Smooth muscle cell (in vitro differentiated cells): ENCODE results near the gene TMEM69. TPM values are rescaled to one million over a fixed set of nuclear protein-coding genes. Genes with fewer than 3 reads are reported as not detected.
"Not testable (repeated sequence)": the region's sequence is repeated elsewhere in the genome, so short reads cannot be mapped to it uniquely, and the experiment has no call there.

ENCODE experiments used
- DNase-seq: peaks from one replicate; lab custom pipeline; 2025; ENCODE audit not compliant: unreplicated experiment; lab: John Stamatoyannopoulos, UW
- H2AFZ ChIP-seq: fragments of 200-600 bp; sonication (generic); 2 replicates; pipeline ENCODE4 v1.6.0; 2016; ENCODE audit warnings: antibody characterized with exemption, low read depth, mild to moderate bottlenecking
- H3F3A ChIP-seq: fragments of 200-600 bp; sonication (generic); 2 replicates; pipeline ENCODE4 v1.6.0; 2017; ENCODE audit warnings: antibody characterized with exemption, low read depth
- H3K27ac ChIP-seq: fragments of 200-600 bp; sonication (generic); 2 replicates; pipeline ENCODE4 v1.5.1; 2016; ENCODE audit warnings: low read depth, mild to moderate bottlenecking
- H3K27me3 ChIP-seq: fragments of 200-600 bp; sonication (generic); 2 replicates; pipeline ENCODE4 v1.6.1; 2016; ENCODE audit warnings: low read depth, mild to moderate bottlenecking
- H3K36me3 ChIP-seq: fragments of 200-600 bp; sonication (generic); 2 replicates; pipeline ENCODE4 v1.5.1; 2016; ENCODE audit warnings: low read depth
- H3K4me1 ChIP-seq: fragments of 200-600 bp; sonication (generic); 2 replicates; pipeline ENCODE4 v1.5.1; 2016; ENCODE audit warnings: low read depth
- H3K4me2 ChIP-seq: fragments of 200-600 bp; sonication (generic); 2 replicates; pipeline ENCODE4 v1.6.0; 2016; ENCODE audit warnings: mild to moderate bottlenecking
- H3K4me3 ChIP-seq: fragments of 200-600 bp; sonication (generic); 2 replicates; pipeline ENCODE4 v1.5.1; 2016; ENCODE audit warnings: mild to moderate bottlenecking
- H3K79me2 ChIP-seq: fragments of 200-600 bp; sonication (generic); 2 replicates; pipeline ENCODE4 v1.6.0; 2016; ENCODE audit warnings: low read depth, mild to moderate bottlenecking
- H3K9ac ChIP-seq: fragments of 200-600 bp; sonication (generic); 2 replicates; pipeline ENCODE4 v1.6.0; 2016; ENCODE audit warnings: low read depth
- H3K9me3 ChIP-seq: fragments of 200-600 bp; sonication (generic); replicated peaks from 2 replicates; pipeline ENCODE4 v1.5.1; 2016; ENCODE audit warnings: low read depth
- H4K20me1 ChIP-seq: fragments of 200-600 bp; sonication (generic); 2 replicates; pipeline ENCODE4 v1.6.0; 2016; ENCODE audit warnings: low read depth
- CTCF ChIP-seq: fragments of 200-600 bp; sonication (generic); IDR thresholded peaks from 2 replicates; pipeline ENCODE4 v1.5.1; 2017; ENCODE audit warnings: borderline replicate concordance, mild to moderate bottlenecking, antibody characterized with exemption; ENCODE audit not compliant: insufficient read depth, poor library complexity, severe bottlenecking
- WGBS: methylation state at CpG from one replicate; pipeline ENCODE4 v1.1.7; 2016; ENCODE audit warnings: low lambda C conversion rate; 5-methylcytosine and 5-hydroxymethylcytosine counted together
- polyA plus RNA-seq: library from polyadenylated mRNA; unstranded; fragments of >200 nt; fragmentation: Nextera tagmentation; extraction: Ambion mirVana; gene quantifications from 2 replicates; pipeline ENCODE4 v1.2.1, GENCODE V29; 2016
- total RNA-seq: library from RNA; depleted of rRNA; stranded (reverse); fragments of >200 nt; gene quantifications from 2 replicates; pipeline ENCODE4 v1.2.3, GENCODE V29; 2014

TMEM69 gene
- total and polyA plus RNA-seq, 2 experiments from 2014 or later: 16.7 to 19.4 TPM

DNA sequence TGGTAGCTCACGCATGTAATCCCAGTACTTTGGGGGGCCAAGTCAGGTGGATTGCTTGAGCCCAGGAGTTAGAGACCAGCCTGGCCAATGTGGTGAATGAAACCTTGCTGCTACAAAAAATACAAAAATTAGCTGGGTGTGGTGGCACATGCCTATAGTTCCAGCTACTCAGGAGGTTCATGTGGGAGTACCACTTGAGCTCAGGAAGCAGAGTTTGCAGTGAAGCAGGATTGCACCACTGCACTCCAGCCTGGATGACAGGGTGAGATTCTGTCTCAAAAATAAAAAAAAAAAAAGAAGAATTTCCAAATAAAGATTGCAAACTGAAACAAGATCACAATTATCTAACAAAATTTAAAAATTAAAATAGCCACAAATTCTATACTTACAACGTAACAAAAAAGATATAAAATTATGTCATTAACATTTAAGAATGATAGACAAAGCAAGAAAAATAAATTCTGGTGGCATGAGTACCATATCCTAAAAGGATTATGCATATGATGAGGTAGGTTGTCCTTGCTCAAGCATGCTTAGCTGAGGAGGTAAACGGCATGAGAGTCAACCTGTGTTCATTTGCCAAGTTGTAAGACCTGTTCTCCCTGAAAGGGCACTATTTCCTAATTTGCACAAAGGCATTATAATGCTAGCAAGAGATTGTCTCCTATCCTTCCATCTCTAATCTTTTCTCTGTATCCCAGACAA lies 42.2 kb downstream of the TMEM69 start:
- Histone ChIP-seq H3K4me2 (no peak overlapping the region), H2AFZ (no peak overlapping the region), H3K4me3 (no peak overlapping the region), H3K36me3 (no peaks in the 10 kb centered on the region), H3K27me3 (no peaks in the 10 kb centered on the region), H3K4me1 (no peaks in the 10 kb centered on the region), H3K9me3 (no peaks in the 10 kb centered on the region), H3K79me2 (peaks cover 7% of the 10 kb centered on the region), H3F3A (no peaks in the 10 kb centered on the region), H4K20me1 (no peaks in the 10 kb centered on the region), H3K27ac (peak overlapping the region; percentile 35), H3K9ac (no peak overlapping the region)
- TF ChIP-seq CTCF: no peak
- no peak for DNase-seq
- WGBS: 80% methylated on average over 3 of the region's 3 CpGs

DNA sequence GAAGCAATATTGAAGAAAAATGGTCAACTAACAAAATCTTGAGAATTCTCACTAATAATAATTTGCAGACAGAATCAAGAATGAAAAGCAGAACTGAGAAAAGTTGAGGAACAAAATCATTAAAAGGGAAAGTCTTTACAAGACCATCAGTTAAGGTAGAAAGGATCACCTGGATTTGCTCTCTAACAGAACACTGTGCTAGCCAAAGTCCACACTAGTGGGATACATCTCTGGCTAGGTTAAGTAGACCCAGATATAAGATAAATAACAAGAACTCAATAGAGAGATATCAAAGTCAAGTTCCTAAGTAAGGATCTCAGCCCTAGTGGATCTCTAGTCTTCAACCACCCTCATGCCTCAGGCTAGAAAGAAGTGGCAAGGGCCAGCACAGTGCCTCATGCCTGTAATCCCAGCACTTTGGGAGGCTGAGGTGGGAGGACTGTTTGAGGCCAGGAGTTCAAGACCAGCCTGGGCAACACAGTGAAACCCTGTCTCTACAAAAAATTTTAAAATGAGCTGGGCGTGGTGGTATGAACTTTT lies 42.9 kb downstream of the TMEM69 start:
- Histone ChIP-seq H3K9me3 (no peaks in the 10 kb centered on the region), H3K4me2 (no peak overlapping the region), H3K36me3 (no peaks in the 10 kb centered on the region), H3F3A (no peaks in the 10 kb centered on the region), H3K79me2 (peaks cover 7% of the 10 kb centered on the region), H3K4me1 (no peaks in the 10 kb centered on the region), H3K27ac (peak overlapping the region; percentile 35), H4K20me1 (no peaks in the 10 kb centered on the region), H3K27me3 (no peaks in the 10 kb centered on the region), H2AFZ (no peak overlapping the region), H3K9ac (no peak overlapping the region), H3K4me3 (no peak overlapping the region)
- WGBS: 100% methylated on average over 1 of the region's 1 CpG
- DNase-seq: no peak
- TF ChIP-seq CTCF: no peak

DNA sequence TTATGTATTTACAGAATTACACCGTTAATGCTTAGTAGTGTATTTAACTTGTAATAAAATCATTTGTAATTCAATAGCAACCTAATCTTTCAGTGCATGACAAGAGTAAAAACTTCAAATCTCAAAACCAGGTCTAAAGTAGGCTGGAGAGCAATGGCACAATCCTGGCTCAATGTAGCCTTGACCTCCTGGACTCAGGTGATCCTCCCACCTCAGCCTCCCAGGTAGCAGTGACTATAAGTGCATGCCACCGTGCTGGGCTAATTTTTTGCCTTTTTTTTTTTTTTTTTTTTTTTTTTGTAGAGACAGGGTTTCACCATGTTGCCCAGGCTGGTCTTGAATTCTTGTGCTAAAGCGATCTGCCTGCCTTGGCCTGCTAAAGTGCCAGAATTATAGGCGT lies 51.2 kb downstream of the TMEM69 start:
- no peaks in the 10 kb centered on the region for H4K20me1 ChIP-seq
- no peak overlapping the region for H3K4me3 ChIP-seq
- H3K4me2 ChIP-seq: no peak overlapping the region
- H3F3A ChIP-seq: no peaks in the 10 kb centered on the region
- no peaks in the 10 kb centered on the region for H3K9me3 ChIP-seq
- H3K36me3 ChIP-seq: no peaks in the 10 kb centered on the region
- no peaks in the 10 kb centered on the region for H3K4me1 ChIP-seq
- WGBS: 99% methylated on average over 4 of the region's 4 CpGs
- peaks cover 3% of the 10 kb centered on the region for H3K79me2 ChIP-seq
- H2AFZ ChIP-seq: no peak overlapping the region
- no peaks in the 10 kb centered on the region for H3K27me3 ChIP-seq
- no peak overlapping the region for H3K27ac ChIP-seq
- TF ChIP-seq CTCF: no peak
- H3K9ac ChIP-seq: no peak overlapping the region
- DNase-seq: no peak

DNA sequence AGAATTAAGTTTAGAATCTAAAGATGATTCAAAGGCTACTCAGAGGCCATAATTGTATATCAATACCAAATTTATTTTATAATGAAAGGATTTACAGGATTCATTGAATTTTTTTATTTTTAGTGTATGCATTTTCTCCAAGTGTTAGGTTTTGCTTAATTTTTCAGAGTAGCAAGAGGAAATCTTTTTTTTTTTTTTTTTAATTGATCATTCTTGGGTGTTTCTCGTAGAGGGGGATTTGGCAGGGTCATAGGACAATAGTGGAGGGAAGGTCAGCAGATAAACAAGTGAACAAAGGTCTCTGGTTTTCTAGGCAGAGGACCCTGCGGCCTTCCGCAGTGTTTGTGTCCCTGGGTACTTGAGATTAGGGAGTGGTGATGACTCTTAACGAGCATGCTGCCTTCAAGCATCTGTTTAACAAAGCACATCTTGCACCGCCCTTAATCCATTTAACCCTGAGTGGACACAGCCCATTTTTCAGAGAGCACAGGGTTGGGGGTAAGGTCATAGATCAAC lies 51.7 kb downstream of the TMEM69 start:
- not testable (repeated sequence) for H3F3A ChIP-seq, DNase-seq, H3K27me3 ChIP-seq, H3K9ac ChIP-seq, H2AFZ ChIP-seq, H3K36me3 ChIP-seq, H3K4me1 ChIP-seq, H3K9me3 ChIP-seq, H3K4me2 ChIP-seq, H4K20me1 ChIP-seq, H3K79me2 ChIP-seq, H3K27ac ChIP-seq, H3K4me3 ChIP-seq
- 83% methylated on average over 5 of the region's 5 CpGs for WGBS

Other genes starting within 250 kb of the TMEM69 start
- 3.4 and 4.3 TPM in 2 replicates for gene TESK2, start 197.0 kb upstream of the TMEM69 start, total RNA-seq
- 1.3 and 2.3 TPM in 2 replicates for gene TESK2, start 197.0 kb upstream of the TMEM69 start, polyA plus RNA-seq
- gene CCDC163, start 188.1 kb upstream of the TMEM69 start, total RNA-seq: 0.18 and 2.4 TPM in 2 replicates
- 1.3 and 2.1 TPM in 2 replicates for gene CCDC163, start 188.1 kb upstream of the TMEM69 start, polyA plus RNA-seq
- 2.5 and 3.0 TPM in 2 replicates for gene MMACHC, start 187.9 kb upstream of the TMEM69 start, total RNA-seq
- 1.3 and 1.8 TPM in 2 replicates for gene MMACHC, start 187.9 kb upstream of the TMEM69 start, polyA plus RNA-seq
- gene PRDX1, start 166.3 kb upstream of the TMEM69 start, total RNA-seq: 299 and 303 TPM in 2 replicates
- 369 and 409 TPM in 2 replicates for gene PRDX1, start 166.3 kb upstream of the TMEM69 start, polyA plus RNA-seq
- 64.1 and 91.4 TPM in 2 replicates for gene AKR1A1, start 137.4 kb upstream of the TMEM69 start, total RNA-seq
- gene AKR1A1, start 137.4 kb upstream of the TMEM69 start, polyA plus RNA-seq: 135 and 148 TPM in 2 replicates
- gene NASP, start 104.1 kb upstream of the TMEM69 start, total RNA-seq: 40.4 and 83.0 TPM in 2 replicates
- gene NASP, start 104.1 kb upstream of the TMEM69 start, polyA plus RNA-seq: 44.9 and 64.2 TPM in 2 replicates
- gene CCDC17, start 64.1 kb upstream of the TMEM69 start, total RNA-seq: 0.81 and 2.5 TPM in 2 replicates
- 0.64 and 1.6 TPM in 2 replicates for gene CCDC17, start 64.1 kb upstream of the TMEM69 start, polyA plus RNA-seq
- 93.2 and 110 TPM in 2 replicates for gene GPBP1L1, start 1.6 kb upstream of the TMEM69 start, total RNA-seq
- 51.9 and 52.6 TPM in 2 replicates for gene GPBP1L1, start 1.6 kb upstream of the TMEM69 start, polyA plus RNA-seq
- gene IPP, start 62.5 kb downstream of the TMEM69 start, total RNA-seq: 9.9 and 14.2 TPM in 2 replicates
- 12.9 and 14.8 TPM in 2 replicates for gene IPP, start 62.5 kb downstream of the TMEM69 start, polyA plus RNA-seq
- gene MAST2, start 115.4 kb downstream of the TMEM69 start, total RNA-seq: 18.4 and 21.5 TPM in 2 replicates
- 26.2 and 34.8 TPM in 2 replicates for gene MAST2, start 115.4 kb downstream of the TMEM69 start, polyA plus RNA-seq